ENCODE data around the gene PTPRE.

DNA sequence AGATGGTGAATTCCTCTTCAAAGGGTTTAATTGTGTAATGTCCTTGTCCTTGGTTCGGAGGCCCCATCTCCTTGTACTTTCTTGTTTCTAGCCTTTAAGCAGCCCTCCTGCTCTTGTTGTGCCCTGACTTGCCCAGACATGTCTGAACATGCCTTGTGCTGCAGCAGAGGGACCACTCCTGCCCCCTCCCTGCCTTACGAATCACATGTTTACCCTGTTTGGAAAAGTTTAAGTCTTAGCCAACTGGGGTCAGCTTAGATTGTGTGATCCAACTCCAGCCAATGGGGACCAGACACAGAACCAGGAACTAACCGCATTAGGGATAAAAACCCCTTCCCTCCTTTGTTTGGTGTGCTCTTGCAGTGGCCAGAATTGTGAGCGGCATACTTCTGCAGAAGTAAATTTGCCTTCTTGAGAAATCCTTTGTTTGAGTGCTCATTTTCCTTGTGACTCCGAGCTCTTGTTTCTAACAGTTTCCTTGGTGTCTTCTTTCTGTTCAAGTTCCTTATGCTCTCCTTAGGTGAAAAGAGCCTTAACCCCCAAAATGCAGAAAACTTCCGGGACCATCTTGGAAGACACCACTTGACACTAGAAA, 43.6 kb upstream of the PTPRE start:
- TF ChIP-seq ELF4 (CRISPR knock-in tag; IDR thresholded peaks at IDR 0.05; ENCODE audit: low read depth) (no peak), CBFB (CRISPR knock-in tag; IDR thresholded peaks at IDR 0.05; ENCODE audit: low read depth) (no peak), CTCF (IDR thresholded peaks at IDR 0.05) (no peak), KAT7 (CRISPR knock-in tag; IDR thresholded peaks at IDR 0.05; ENCODE audit: borderline replicate concordance) (no peak), NFE2L1 (CRISPR knock-in tag; IDR thresholded peaks at IDR 0.05) (no peak), CREB1 (CRISPR knock-in tag; IDR thresholded peaks at IDR 0.05) (no peak), E2F4 (CRISPR knock-in tag; IDR thresholded peaks at IDR 0.05; ENCODE audit: borderline replicate concordance, low read depth) (no peak), CREM (CRISPR knock-in tag; IDR thresholded peaks at IDR 0.05) (no peak), ATF1 (CRISPR knock-in tag; IDR thresholded peaks at IDR 0.05) (no peak), TP53 (CRISPR knock-in tag; IDR thresholded peaks at IDR 0.05) (peak; percentile 95)
